GM15510 (cell line): ENCODE results near the gene DDX10.

Experiments
- POLR2A ChIP-seq: IDR thresholded peaks from 3 replicates; pipeline ENCODE4 v1.6.1; 2011; ENCODE audit warnings: borderline replicate concordance; ENCODE audit not compliant: insufficient read length; ENCODE audit errors: extremely low read depth

DDX10 gene

DNA sequence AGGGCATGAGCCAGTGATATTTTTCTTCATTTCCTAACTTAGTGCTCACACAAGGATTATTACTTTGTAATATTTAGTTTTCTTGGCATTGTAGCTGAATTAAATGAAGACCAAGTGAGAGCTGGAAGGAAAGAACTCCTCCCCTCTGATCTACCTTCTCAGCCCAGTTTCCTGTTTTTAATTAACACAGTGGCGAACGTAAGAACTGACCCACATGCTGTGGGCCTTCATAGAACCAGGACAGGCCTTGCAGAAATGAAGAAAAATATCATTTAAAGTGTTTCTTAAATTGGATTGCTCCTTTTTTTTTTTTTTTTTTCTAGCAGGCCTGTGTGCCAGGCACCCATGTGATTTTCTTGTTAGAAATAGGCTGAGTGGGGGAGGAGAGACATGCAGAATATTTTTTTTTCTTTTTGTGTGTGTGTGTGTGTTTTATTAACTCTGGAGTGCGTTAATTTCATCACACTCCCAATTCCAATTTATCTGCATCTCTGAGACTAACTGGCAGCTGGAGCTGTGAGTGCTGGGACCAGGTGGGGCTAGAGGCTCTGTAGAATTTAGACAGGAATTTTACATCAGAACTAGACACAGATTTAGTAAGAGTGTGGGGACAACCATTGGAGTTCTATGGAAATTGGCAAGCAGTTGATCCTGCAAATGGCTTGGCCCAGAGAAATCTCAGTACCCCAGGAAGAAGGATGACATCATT is 320.5 kb downstream of the DDX10 start:
- no peak for TF ChIP-seq POLR2A

DNA sequence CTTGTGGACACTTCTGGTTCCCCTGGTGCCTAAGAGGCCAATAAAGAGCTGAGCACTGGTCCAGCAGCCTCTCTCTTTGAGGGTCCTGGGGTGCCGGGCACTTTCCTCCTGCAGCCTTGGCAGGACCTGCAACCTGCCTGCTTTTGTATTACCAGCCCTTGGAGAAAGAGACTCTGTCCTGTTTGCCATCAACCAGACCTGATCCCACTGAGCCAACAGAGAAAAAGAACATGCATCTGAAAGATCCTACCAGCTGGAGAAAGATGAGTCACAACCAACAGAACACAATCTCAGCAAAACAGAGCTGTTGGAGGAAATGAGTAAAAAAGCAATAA is 321.0 kb downstream of the DDX10 start:
- no peak for TF ChIP-seq POLR2A
